SK-N-SH (cell line): ENCODE results near the gene SPATA18.

Experiments
- EP300 ChIP-seq, 2 experiments: IDR thresholded peaks; 2 replicates each; pipeline versions ENCODE4 v1.4.0 to v1.6.1; 2012; ENCODE audit warnings: borderline replicate concordance in 1 of 2, low read depth in 1 of 2, low read length in 1 of 2
- EZH2phosphoT487 ChIP-seq: fragments of 200-600 bp; sonication (generic); IDR thresholded peaks from 2 replicates; pipeline ENCODE4 v1.6.1; 2017; ENCODE audit warnings: low read depth, mixed run types, mild to moderate bottlenecking, antibody characterized with exemption, moderate library complexity, borderline replicate concordance
- FOXJ3 ChIP-seq: sonication (generic); formaldehyde crosslinking; IDR thresholded peaks from 2 replicates; pipeline ENCODE4 v1.5.1; 2020; ENCODE audit warnings: mild to moderate bottlenecking, missing genetic modification reagents
- POLR2AphosphoS5 ChIP-seq: IDR thresholded peaks from 2 replicates; pipeline ENCODE4 v1.6.1; 2012; ENCODE audit warnings: low read depth, low read length
- RXRA ChIP-seq: IDR thresholded peaks from 2 replicates; pipeline ENCODE4 v1.4.0; 2012; ENCODE audit warnings: low read depth, mild to moderate bottlenecking, borderline replicate concordance
- SIN3A ChIP-seq: IDR thresholded peaks from 2 replicates; pipeline ENCODE4 v1.6.1; 2012; ENCODE audit warnings: low read depth, mild to moderate bottlenecking, low read length, moderate library complexity, borderline replicate concordance
- SMC3 ChIP-seq: IDR thresholded peaks from 2 replicates; pipeline ENCODE4 v1.6.1; 2012; ENCODE audit warnings: low read depth, low read length, improper control_type of control experiment
- YY1 ChIP-seq: IDR thresholded peaks from 2 replicates; pipeline ENCODE4 v1.4.0; 2012; ENCODE audit warnings: low read depth, mild to moderate bottlenecking
- TF ChIP-seq, protein P1 (sequence below): fragments of 200-600 bp; sonication (generic); IDR thresholded peaks from 2 replicates; pipeline ENCODE4 v1.6.1; 2017; ENCODE audit warnings: antibody characterized with exemption, mild to moderate bottlenecking, moderate library complexity
- TF ChIP-seq, protein P2 (sequence below): fragments of 150-350 bp; IDR thresholded peaks from 2 replicates; pipeline ENCODE4 v1.6.1; 2016; ENCODE audit warnings: mild to moderate bottlenecking, low read depth, low read length
- TF ChIP-seq, protein P3 (sequence below): IDR thresholded peaks from 2 replicates; pipeline ENCODE4 v1.4.0; 2012; ENCODE audit warnings: low read depth
- TF ChIP-seq, protein P4 (sequence below): IDR thresholded peaks from 2 replicates; pipeline ENCODE4 v1.6.1; 2012; ENCODE audit warnings: mild to moderate bottlenecking, low read depth, low read length, moderate library complexity

DNA sequence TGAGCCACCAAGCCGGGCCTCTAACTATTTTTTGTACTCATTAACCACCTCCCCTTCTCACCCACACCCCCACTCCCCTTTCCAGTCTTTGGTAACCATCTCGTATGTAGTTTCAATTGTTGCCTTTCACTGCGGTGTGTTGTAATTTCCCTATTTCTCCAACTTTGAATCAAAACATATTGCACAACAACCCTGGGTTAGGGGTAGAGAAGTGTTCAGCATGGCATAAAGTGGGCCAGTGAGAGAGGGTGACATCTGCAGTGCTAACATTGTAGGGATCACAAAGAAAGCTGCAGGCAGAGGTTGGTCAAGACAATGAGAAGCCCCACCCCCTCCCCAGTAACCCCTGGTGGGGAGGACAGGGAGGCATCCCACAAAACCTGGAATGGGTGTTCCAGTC, 92.7 kb downstream of the SPATA18 start:
- TF ChIP-seq, protein P1, sequence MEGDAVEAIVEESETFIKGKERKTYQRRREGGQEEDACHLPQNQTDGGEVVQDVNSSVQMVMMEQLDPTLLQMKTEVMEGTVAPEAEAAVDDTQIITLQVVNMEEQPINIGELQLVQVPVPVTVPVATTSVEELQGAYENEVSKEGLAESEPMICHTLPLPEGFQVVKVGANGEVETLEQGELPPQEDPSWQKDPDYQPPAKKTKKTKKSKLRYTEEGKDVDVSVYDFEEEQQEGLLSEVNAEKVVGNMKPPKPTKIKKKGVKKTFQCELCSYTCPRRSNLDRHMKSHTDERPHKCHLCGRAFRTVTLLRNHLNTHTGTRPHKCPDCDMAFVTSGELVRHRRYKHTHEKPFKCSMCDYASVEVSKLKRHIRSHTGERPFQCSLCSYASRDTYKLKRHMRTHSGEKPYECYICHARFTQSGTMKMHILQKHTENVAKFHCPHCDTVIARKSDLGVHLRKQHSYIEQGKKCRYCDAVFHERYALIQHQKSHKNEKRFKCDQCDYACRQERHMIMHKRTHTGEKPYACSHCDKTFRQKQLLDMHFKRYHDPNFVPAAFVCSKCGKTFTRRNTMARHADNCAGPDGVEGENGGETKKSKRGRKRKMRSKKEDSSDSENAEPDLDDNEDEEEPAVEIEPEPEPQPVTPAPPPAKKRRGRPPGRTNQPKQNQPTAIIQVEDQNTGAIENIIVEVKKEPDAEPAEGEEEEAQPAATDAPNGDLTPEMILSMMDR: no peak
- TF ChIP-seq YY1 (no peak), EP300 (IDR thresholded peaks at IDR 0.05; ENCODE audit: borderline replicate concordance in 1 of 2, low read depth in 1 of 2, low read length in 1 of 2) (no peak), SMC3 (no peak), FOXJ3 (CRISPR knock-in tag) (no peak), RXRA (no peak), POLR2AphosphoS5 (no peak), SIN3A (no peak), EZH2phosphoT487 (no peak)
- TF ChIP-seq, protein P2, sequence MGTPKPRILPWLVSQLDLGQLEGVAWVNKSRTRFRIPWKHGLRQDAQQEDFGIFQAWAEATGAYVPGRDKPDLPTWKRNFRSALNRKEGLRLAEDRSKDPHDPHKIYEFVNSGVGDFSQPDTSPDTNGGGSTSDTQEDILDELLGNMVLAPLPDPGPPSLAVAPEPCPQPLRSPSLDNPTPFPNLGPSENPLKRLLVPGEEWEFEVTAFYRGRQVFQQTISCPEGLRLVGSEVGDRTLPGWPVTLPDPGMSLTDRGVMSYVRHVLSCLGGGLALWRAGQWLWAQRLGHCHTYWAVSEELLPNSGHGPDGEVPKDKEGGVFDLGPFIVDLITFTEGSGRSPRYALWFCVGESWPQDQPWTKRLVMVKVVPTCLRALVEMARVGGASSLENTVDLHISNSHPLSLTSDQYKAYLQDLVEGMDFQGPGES: no peak
- TF ChIP-seq, protein P3, sequence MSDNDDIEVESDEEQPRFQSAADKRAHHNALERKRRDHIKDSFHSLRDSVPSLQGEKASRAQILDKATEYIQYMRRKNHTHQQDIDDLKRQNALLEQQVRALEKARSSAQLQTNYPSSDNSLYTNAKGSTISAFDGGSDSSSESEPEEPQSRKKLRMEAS: no peak
- TF ChIP-seq, protein P4, sequence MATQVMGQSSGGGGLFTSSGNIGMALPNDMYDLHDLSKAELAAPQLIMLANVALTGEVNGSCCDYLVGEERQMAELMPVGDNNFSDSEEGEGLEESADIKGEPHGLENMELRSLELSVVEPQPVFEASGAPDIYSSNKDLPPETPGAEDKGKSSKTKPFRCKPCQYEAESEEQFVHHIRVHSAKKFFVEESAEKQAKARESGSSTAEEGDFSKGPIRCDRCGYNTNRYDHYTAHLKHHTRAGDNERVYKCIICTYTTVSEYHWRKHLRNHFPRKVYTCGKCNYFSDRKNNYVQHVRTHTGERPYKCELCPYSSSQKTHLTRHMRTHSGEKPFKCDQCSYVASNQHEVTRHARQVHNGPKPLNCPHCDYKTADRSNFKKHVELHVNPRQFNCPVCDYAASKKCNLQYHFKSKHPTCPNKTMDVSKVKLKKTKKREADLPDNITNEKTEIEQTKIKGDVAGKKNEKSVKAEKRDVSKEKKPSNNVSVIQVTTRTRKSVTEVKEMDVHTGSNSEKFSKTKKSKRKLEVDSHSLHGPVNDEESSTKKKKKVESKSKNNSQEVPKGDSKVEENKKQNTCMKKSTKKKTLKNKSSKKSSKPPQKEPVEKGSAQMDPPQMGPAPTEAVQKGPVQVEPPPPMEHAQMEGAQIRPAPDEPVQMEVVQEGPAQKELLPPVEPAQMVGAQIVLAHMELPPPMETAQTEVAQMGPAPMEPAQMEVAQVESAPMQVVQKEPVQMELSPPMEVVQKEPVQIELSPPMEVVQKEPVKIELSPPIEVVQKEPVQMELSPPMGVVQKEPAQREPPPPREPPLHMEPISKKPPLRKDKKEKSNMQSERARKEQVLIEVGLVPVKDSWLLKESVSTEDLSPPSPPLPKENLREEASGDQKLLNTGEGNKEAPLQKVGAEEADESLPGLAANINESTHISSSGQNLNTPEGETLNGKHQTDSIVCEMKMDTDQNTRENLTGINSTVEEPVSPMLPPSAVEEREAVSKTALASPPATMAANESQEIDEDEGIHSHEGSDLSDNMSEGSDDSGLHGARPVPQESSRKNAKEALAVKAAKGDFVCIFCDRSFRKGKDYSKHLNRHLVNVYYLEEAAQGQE: no peak
